Ammon's horn (tissue), 1 donor: ENCODE results near the gene GMFB.

ENCODE experiments used
- DNase-seq: peaks from one replicate; pipeline ENCODE4 v3.0.0-alpha.2; 2016; ENCODE audit warnings: low spot score

The GMFB gene

GRCh38 chr14:54490445-54491175 is 1.8 kb upstream of the GMFB start:
- DNase-seq = no peak

- no peak for DNase-seq
Observed at GRCh38 chr14:54489731-54490444, 1.1 kb upstream of the GMFB start.

- DNase-seq = no peak
Observed at GRCh38 chr14:54489318-54489683, 521 bp upstream of the GMFB start.

- no peak for DNase-seq
Observed at GRCh38 chr14:54488318-54488645, 498 bp downstream of the GMFB start.

- DNase-seq = no peak
Observed at GRCh38 chr14:54487771-54488170, 1.0 kb downstream of the GMFB start.

- DNase-seq = no peak
Observed at GRCh38 chr14:54486685-54487084, 2.1 kb downstream of the GMFB start.

- no peak for DNase-seq
Observed at GRCh38 chr14:54483846-54484245, 4.9 kb downstream of the GMFB start.

GRCh38 chr14:54483073-54483745 is 5.6 kb downstream of the GMFB start:
- DNase-seq = no peak

GRCh38 chr14:54481695-54482094 is 7.1 kb downstream of the GMFB start:
- DNase-seq = no peak

- no peak for DNase-seq
Observed at GRCh38 chr14:54480830-54481562, 7.8 kb downstream of the GMFB start.

GRCh38 chr14:54478636-54479215 is 10.1 kb downstream of the GMFB start:
- no peak for DNase-seq

GRCh38 chr14:54475911-54476310 is 12.9 kb downstream of the GMFB start:
- no peak for DNase-seq

- DNase-seq = no peak
Observed at GRCh38 chr14:54475187-54475899, 13.4 kb downstream of the GMFB start.

- no peak for DNase-seq
Observed at GRCh38 chr14:54474232-54474793, 14.5 kb downstream of the GMFB start.

GRCh38 chr14:54472315-54472714 is 16.5 kb downstream of the GMFB start:
- no peak for DNase-seq

GRCh38 chr14:54471641-54472040 is 17.1 kb downstream of the GMFB start:
- no peak for DNase-seq

- no peak for DNase-seq
Observed at GRCh38 chr14:54470701-54471100, 18.1 kb downstream of the GMFB start.

GRCh38 chr14:54467280-54467679 is 21.5 kb downstream of the GMFB start:
- DNase-seq = no peak

GRCh38 chr14:54465654-54466053 is 23.1 kb downstream of the GMFB start:
- DNase-seq = no peak

GRCh38 chr14:54462048-54462447 is 26.7 kb downstream of the GMFB start:
- no peak for DNase-seq

- DNase-seq = no peak
Observed at GRCh38 chr14:54459106-54459505, 29.7 kb downstream of the GMFB start.
